Neural progenitor cell (in vitro differentiated cells): ENCODE measurements around the gene RAET1G. TPM values are rescaled to one million over a fixed set of nuclear protein-coding genes. Genes with fewer than 3 reads are reported as not detected.

Experiments
- DNase-seq: peaks from one replicate; pipeline ENCODE4 v3.0.0-alpha.2; 2016; ENCODE audit warnings: low spot score
- H2AFZ ChIP-seq: fragments of 200-600 bp; sonication (generic); replicated peaks from 2 replicates; pipeline ENCODE4 v1.6.1; 2016; ENCODE audit warnings: antibody characterized with exemption
- H3F3A ChIP-seq: fragments of 200-600 bp; sonication (generic); 2 replicates; pipeline ENCODE4 v1.6.1; 2016; ENCODE audit warnings: antibody characterized with exemption, low read depth
- H3K27ac ChIP-seq: fragments of 200-600 bp; sonication (generic); 2 replicates; pipeline ENCODE4 v1.5.1; 2016; ENCODE audit warnings: mild to moderate bottlenecking
- H3K27me3 ChIP-seq: fragments of 200-600 bp; sonication (generic); 2 replicates; pipeline ENCODE4 v1.6.1; 2016; ENCODE audit warnings: mild to moderate bottlenecking, moderate library complexity
- H3K36me3 ChIP-seq: fragments of 200-600 bp; sonication (generic); 2 replicates; pipeline ENCODE4 v1.5.1; 2016
- H3K4me1 ChIP-seq: fragments of 200-600 bp; sonication (generic); 2 replicates; pipeline ENCODE4 v1.6.1; 2016; ENCODE audit warnings: mixed run types
- H3K4me2 ChIP-seq: fragments of 200-600 bp; sonication (generic); 2 replicates; pipeline ENCODE4 v1.6.1; 2016
- H3K4me3 ChIP-seq: fragments of 200-600 bp; sonication (generic); 2 replicates; pipeline ENCODE4 v1.5.1; 2016
- H3K79me2 ChIP-seq: fragments of 200-600 bp; sonication (generic); 2 replicates; pipeline ENCODE4 v1.6.1; 2016; ENCODE audit warnings: low read depth
- H3K9ac ChIP-seq: fragments of 200-600 bp; sonication (generic); 2 replicates; pipeline ENCODE4 v1.6.1; 2016
- H3K9me3 ChIP-seq: fragments of 200-600 bp; sonication (generic); 2 replicates; pipeline ENCODE4 v1.5.1; 2016; ENCODE audit warnings: low read depth
- H4K20me1 ChIP-seq: fragments of 200-600 bp; sonication (generic); 2 replicates; pipeline ENCODE4 v1.6.1; 2016; ENCODE audit warnings: low read depth
- H3K27ac Mint-ChIP-seq: 3 replicates; pipeline ENCODE4 v1.8.0; 2021; ENCODE audit warnings: mixed read lengths
- H3K27me3 Mint-ChIP-seq: 2 replicates; pipeline ENCODE4 v1.8.0; 2022; ENCODE audit warnings: low read depth, mild to moderate bottlenecking, inconsistent platforms, moderate library complexity, mixed read lengths; ENCODE audit not compliant: insufficient read depth
- H3K36me3 Mint-ChIP-seq: 3 replicates; pipeline ENCODE4 v1.8.0; 2021; ENCODE audit warnings: mixed read lengths
- H3K4me1 Mint-ChIP-seq: 3 replicates; pipeline ENCODE4 v1.8.0; 2021; ENCODE audit warnings: mixed read lengths
- H3K4me3 Mint-ChIP-seq: 3 replicates; pipeline ENCODE4 v1.8.0; 2021; ENCODE audit warnings: mild to moderate bottlenecking, moderate library complexity, mixed read lengths
- H3K9me3 Mint-ChIP-seq: 3 replicates; pipeline ENCODE4 v1.8.0; 2020; ENCODE audit warnings: mixed read lengths
- EZH2 ChIP-seq: fragments of 200-600 bp; sonication (generic); IDR thresholded peaks from 2 replicates; pipeline ENCODE4 v1.6.1; 2017; ENCODE audit warnings: antibody characterized with exemption, mild to moderate bottlenecking, moderate library complexity
- EZH2phosphoT487 ChIP-seq: fragments of 200-600 bp; sonication (generic); IDR thresholded peaks from 2 replicates; pipeline ENCODE4 v1.6.1; 2017; ENCODE audit warnings: antibody characterized with exemption
- total RNA-seq: library from RNA; depleted of rRNA; stranded (reverse); fragments of >200 nt; gene quantifications from 2 replicates; pipeline ENCODE4 v1.2.3, GENCODE V29; 2015; ENCODE audit warnings: low replicate concordance
- TF ChIP-seq, protein P1 (sequence below): fragments of 200-600 bp; sonication (generic); IDR thresholded peaks from 2 replicates; pipeline ENCODE4 v1.5.1; 2017; ENCODE audit warnings: antibody characterized with exemption, mild to moderate bottlenecking

RAET1G gene
- total RNA-seq, 1 donor from 2014 or later: not detected

DNA sequence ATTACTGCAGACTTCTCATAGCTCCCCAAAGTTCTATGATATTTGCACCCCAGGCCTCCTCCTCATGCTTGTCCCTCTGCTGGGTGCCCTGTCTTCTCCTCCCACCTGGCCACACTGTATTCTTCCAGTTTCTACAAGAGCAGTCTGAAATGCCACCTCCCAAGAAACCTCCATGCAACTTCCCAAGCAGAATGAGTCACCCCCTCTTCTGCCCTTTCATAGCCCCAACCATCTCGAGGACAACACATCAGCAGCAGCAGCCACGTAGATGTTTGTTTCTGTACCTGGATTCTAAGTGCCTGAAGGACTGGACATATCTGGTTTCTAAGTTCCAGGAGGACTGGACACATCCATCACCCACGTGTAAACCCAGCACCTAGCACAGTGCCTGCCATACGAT lies 12.3 kb upstream of the RAET1G start:
- H3K27me3 Mint-ChIP-seq: peaks cover 85% of the 10 kb centered on the region
- Histone ChIP-seq H4K20me1 (peaks cover 14% of the 10 kb centered on the region), H3F3A (no peaks in the 10 kb centered on the region), H3K4me2 (no peak overlapping the region), H3K9me3 (no peaks in the 10 kb centered on the region), H3K27me3 (peaks cover 100% of the 10 kb centered on the region), H3K27ac (no peak overlapping the region), H3K4me3 (no peak overlapping the region), H2AFZ (no peak overlapping the region), H3K4me1 (peaks cover 5% of the 10 kb centered on the region), H3K79me2 (no peaks in the 10 kb centered on the region), H3K9ac (no peak overlapping the region), H3K36me3 (no peaks in the 10 kb centered on the region)
- H3K4me3 Mint-ChIP-seq: no peak overlapping the region
- peaks cover 3% of the 10 kb centered on the region for H3K9me3 Mint-ChIP-seq
- H3K36me3 Mint-ChIP-seq: no peaks in the 10 kb centered on the region
- DNase-seq: no peak
- H3K4me1 Mint-ChIP-seq: peaks cover 4% of the 10 kb centered on the region
- no peak overlapping the region for H3K27ac Mint-ChIP-seq
- TF ChIP-seq, protein P1, sequence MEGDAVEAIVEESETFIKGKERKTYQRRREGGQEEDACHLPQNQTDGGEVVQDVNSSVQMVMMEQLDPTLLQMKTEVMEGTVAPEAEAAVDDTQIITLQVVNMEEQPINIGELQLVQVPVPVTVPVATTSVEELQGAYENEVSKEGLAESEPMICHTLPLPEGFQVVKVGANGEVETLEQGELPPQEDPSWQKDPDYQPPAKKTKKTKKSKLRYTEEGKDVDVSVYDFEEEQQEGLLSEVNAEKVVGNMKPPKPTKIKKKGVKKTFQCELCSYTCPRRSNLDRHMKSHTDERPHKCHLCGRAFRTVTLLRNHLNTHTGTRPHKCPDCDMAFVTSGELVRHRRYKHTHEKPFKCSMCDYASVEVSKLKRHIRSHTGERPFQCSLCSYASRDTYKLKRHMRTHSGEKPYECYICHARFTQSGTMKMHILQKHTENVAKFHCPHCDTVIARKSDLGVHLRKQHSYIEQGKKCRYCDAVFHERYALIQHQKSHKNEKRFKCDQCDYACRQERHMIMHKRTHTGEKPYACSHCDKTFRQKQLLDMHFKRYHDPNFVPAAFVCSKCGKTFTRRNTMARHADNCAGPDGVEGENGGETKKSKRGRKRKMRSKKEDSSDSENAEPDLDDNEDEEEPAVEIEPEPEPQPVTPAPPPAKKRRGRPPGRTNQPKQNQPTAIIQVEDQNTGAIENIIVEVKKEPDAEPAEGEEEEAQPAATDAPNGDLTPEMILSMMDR: no peak
- TF ChIP-seq EZH2phosphoT487 (no peak), EZH2 (no peak)

DNA sequence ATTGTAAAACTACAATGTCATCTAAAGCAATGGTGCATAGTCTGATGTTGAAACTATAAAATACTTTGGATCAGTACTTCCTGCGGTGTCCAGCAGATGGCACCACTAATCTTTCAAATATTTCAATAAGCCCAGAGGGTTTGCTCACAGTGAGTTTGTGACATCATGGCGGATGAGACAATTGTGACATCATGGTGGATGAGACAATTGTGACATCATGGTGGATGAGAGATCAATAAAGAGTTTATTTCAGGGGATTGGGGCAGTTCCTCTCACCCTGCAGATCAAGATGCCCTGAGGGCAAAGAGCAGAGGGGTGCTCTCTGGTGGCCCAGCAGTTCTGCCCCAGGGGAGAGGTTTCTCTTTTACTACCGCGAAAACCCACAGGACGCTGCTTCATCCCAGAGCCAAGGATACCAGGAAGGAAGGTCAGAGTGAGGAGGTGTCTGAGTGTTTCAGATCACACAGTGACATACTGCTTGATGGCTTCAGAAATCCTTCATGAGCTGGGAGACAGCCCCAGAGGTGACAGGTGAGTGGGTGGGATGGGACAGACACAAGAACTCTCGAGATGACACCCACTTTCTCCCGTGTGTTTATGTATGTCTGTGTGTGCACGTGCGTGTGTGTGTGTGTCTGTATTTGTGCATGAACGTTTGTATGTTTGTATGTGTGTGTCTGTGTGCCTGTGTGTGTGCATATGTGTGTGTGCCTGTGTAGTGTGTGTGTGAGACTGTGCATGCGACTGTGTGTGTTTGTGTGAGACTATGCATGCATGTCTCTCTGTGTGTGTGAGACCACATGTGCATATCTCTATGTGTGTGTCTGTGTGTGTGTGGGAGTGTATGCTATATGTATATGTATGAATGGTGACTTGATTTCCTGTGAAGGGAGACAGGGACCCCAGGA lies 11.6 kb upstream of the RAET1G start:
- no peaks in the 10 kb centered on the region for H3K36me3 Mint-ChIP-seq
- Histone ChIP-seq H3K4me2 (no peak overlapping the region), H3K36me3 (no peaks in the 10 kb centered on the region), H3K27me3 (peaks cover 100% of the 10 kb centered on the region), H3K9ac (no peak overlapping the region), H3K27ac (no peak overlapping the region), H2AFZ (no peak overlapping the region), H3K79me2 (no peaks in the 10 kb centered on the region), H3F3A (no peaks in the 10 kb centered on the region), H3K9me3 (no peaks in the 10 kb centered on the region), H3K4me1 (peaks cover 5% of the 10 kb centered on the region), H4K20me1 (peaks cover 6% of the 10 kb centered on the region), H3K4me3 (no peak overlapping the region)
- no peak overlapping the region for H3K4me3 Mint-ChIP-seq
- TF ChIP-seq EZH2 (no peak), EZH2phosphoT487 (peak; percentile 46)
- TF ChIP-seq, protein P1: peak; percentile 83
- H3K4me1 Mint-ChIP-seq: peaks cover 4% of the 10 kb centered on the region
- peaks cover 81% of the 10 kb centered on the region for H3K27me3 Mint-ChIP-seq
- peak; percentile 68 for DNase-seq
- no peak overlapping the region for H3K27ac Mint-ChIP-seq
- H3K9me3 Mint-ChIP-seq: no peaks in the 10 kb centered on the region

DNA sequence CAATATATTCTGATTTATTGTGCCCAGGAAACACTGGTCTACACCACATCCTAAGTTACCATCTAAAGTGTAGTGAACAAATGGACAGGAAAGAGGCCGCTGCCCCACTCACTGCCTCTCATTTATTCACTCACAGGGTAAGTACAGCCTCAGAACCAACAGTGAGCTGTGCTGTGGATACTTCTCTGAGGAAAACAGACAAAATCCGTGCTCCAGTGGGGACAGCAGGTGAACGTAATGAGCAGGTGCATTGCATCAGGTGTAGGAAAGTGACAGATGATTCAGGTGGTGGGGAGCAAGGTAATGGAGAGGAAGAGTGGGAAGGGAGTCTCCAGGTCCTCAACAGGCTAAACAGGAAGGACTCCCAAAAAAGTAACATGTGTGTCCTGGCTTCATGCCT lies 10.5 kb upstream of the RAET1G start:
- Mint-ChIP-seq H3K27ac (no peak overlapping the region), H3K4me3 (no peak overlapping the region), H3K27me3 (peaks cover 78% of the 10 kb centered on the region), H3K36me3 (no peaks in the 10 kb centered on the region), H3K4me1 (no peaks in the 10 kb centered on the region), H3K9me3 (no peaks in the 10 kb centered on the region)
- TF ChIP-seq EZH2 (no peak), EZH2phosphoT487 (no peak)
- TF ChIP-seq, protein P1: no peak
- H3K9me3 ChIP-seq: no peaks in the 10 kb centered on the region
- peaks cover 2% of the 10 kb centered on the region for H3K4me1 ChIP-seq
- H4K20me1 ChIP-seq: no peaks in the 10 kb centered on the region
- no peaks in the 10 kb centered on the region for H3K36me3 ChIP-seq
- H3K9ac ChIP-seq: no peak overlapping the region
- no peak overlapping the region for H3K27ac ChIP-seq
- H2AFZ ChIP-seq: no peak overlapping the region
- peaks cover 100% of the 10 kb centered on the region for H3K27me3 ChIP-seq
- no peak for DNase-seq
- H3K4me2 ChIP-seq: no peak overlapping the region
- no peaks in the 10 kb centered on the region for H3K79me2 ChIP-seq
- no peak overlapping the region for H3K4me3 ChIP-seq
- no peaks in the 10 kb centered on the region for H3F3A ChIP-seq
